Measurements from ENCODE around the gene MCC. TPM values are rescaled to one million over a fixed set of nuclear protein-coding genes. Genes with fewer than 3 reads are reported as not detected.

The MCC gene
- total RNA-seq, 3 donors from 2014 or later (not counting 1 experiment from before 2014, with no cell fraction given) = 0.68 to 1.8 (median 1.4) TPM

GRCh38 chr5:113215401-113216060 lies 272.7 kb downstream of the MCC start:
- 93% methylated on average over 9 of the region's 9 CpGs for WGBS (ENCODE audit: insufficient coverage)
- H3K4me1 ChIP-seq (ENCODE audit: control insufficient read depth, insufficient read depth, low read length) = no peaks in the 10 kb centered on the region
- H3K36me3 ChIP-seq (ENCODE audit: control insufficient read depth, insufficient read depth, low read length) = no peaks in the 10 kb centered on the region
- H3K36me3 Mint-ChIP-seq = no peaks in the 10 kb centered on the region
- H3K9me3 Mint-ChIP-seq = no peaks in the 10 kb centered on the region
- H3K4me3 Mint-ChIP-seq = no peak overlapping the region
- intact Hi-C loops (cut with micrococcal nuclease) = no loop called here
- DNase-seq (no peak), ATAC-seq (no peak)
- H3K27ac ChIP-seq (ENCODE audit: low read length) = no peak overlapping the region
- no peak overlapping the region for H3K27ac Mint-ChIP-seq
- H3K27me3 Mint-ChIP-seq (ENCODE audit: low read depth in 2 of 2) = peaks cover 4 to 8% of the 10 kb centered on the region in 2 donors
- H3K4me1 Mint-ChIP-seq = no peaks in the 10 kb centered on the region
- no peaks in the 10 kb centered on the region for H3K9me3 ChIP-seq (ENCODE audit: control insufficient read depth, insufficient read depth, low read length)
- peaks cover 6% of the 10 kb centered on the region for H3K27me3 ChIP-seq (ENCODE audit: control insufficient read depth, insufficient read depth, low read length)
- H3K4me3 ChIP-seq (ENCODE audit: low read length) = no peak overlapping the region
- no peak for TF ChIP-seq CTCF (IDR thresholded peaks at IDR 0.05)

DNA sequence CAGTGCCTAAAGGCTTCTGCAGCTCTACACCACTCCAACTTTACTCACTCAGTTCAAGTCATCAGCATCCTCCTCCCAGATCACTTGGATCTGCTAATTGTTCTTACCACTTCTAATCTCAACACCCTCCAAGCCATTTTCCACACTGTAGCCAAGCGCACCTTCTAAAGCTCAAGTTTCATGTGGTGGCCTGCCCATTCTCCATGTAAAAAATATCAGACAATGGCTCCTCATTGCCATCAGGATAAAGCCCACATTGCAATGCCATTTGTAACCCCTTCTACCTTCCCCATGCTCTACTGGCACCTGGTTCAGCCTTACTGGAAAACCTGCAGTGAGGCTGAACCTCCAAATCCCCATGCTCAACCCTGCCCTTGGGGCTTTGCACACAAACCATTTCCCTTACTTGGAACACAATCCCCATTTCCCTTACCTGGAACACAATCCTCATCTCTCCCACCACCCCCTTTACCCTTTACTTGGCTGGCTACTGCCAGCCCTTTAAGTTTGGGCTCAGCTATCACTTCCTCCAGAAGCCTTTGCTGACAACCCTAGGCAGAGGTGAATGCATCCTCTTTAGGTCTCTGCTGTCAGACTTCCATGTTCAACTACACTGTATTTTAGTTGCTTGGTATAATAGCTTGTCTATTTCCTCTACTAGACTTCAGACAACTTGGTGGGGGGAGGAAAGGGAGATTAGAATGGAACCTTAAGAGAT lies 273.5 kb downstream of the MCC start:
- no peaks in the 10 kb centered on the region for H3K9me3 Mint-ChIP-seq
- ATAC-seq = peak in 1 of 3 donors; percentile 30
- no peaks in the 10 kb centered on the region for H3K36me3 Mint-ChIP-seq
- peaks cover 4 to 8% of the 10 kb centered on the region in 2 donors for H3K27me3 Mint-ChIP-seq (ENCODE audit: low read depth in 2 of 2)
- no peaks in the 10 kb centered on the region for H3K4me1 ChIP-seq (ENCODE audit: control insufficient read depth, insufficient read depth, low read length)
- no peak for DNase-seq
- no peak overlapping the region for H3K27ac ChIP-seq (ENCODE audit: low read length)
- H3K27ac Mint-ChIP-seq = no peak overlapping the region
- no peak for TF ChIP-seq CTCF (IDR thresholded peaks at IDR 0.05)
- H3K27me3 ChIP-seq (ENCODE audit: control insufficient read depth, insufficient read depth, low read length) = peaks cover 6% of the 10 kb centered on the region
- H3K36me3 ChIP-seq (ENCODE audit: control insufficient read depth, insufficient read depth, low read length) = no peaks in the 10 kb centered on the region
- H3K4me3 Mint-ChIP-seq = no peak overlapping the region
- intact Hi-C loops (cut with micrococcal nuclease) = no loop called here
- no peak overlapping the region for H3K4me3 ChIP-seq (ENCODE audit: low read length)
- 100% methylated on average over 1 of the region's 1 CpG for WGBS (ENCODE audit: insufficient coverage)
- no peaks in the 10 kb centered on the region for H3K9me3 ChIP-seq (ENCODE audit: control insufficient read depth, insufficient read depth, low read length)
- no peaks in the 10 kb centered on the region for H3K4me1 Mint-ChIP-seq

GRCh38 chr5:113213551-113214425 lies 274.5 kb downstream of the MCC start:
- Histone ChIP-seq H3K36me3 (ENCODE audit: control insufficient read depth, insufficient read depth, low read length) (no peaks in the 10 kb centered on the region), H3K27ac (ENCODE audit: low read length) (no peak overlapping the region), H3K27me3 (ENCODE audit: control insufficient read depth, insufficient read depth, low read length) (peaks cover 6% of the 10 kb centered on the region), H3K9me3 (ENCODE audit: control insufficient read depth, insufficient read depth, low read length) (no peaks in the 10 kb centered on the region), H3K4me1 (ENCODE audit: control insufficient read depth, insufficient read depth, low read length) (no peaks in the 10 kb centered on the region), H3K4me3 (ENCODE audit: low read length) (no peak overlapping the region)
- ATAC-seq (peak in 1 of 3 donors; percentile 18), DNase-seq (no peak)
- Mint-ChIP-seq H3K4me1 (no peaks in the 10 kb centered on the region), H3K27ac (no peak overlapping the region), H3K9me3 (no peaks in the 10 kb centered on the region), H3K27me3 (ENCODE audit: low read depth in 2 of 2) (peaks cover 4 to 8% of the 10 kb centered on the region in 2 donors), H3K36me3 (no peaks in the 10 kb centered on the region), H3K4me3 (no peak overlapping the region)
- intact Hi-C loops (cut with micrococcal nuclease) = no loop called here
- 68% methylated on average over 14 of the region's 14 CpGs for whole genome bisulfite sequencing (ENCODE audit: insufficient coverage)
- no peak for TF ChIP-seq CTCF (IDR thresholded peaks at IDR 0.05)

Data from natural killer cell (primary cell).